ENCODE data around the gene CEP83.
"Not testable (repeated sequence)": the region's sequence is repeated elsewhere in the genome, so short reads cannot be mapped to it uniquely, and the experiment has no call there.

The CEP83 gene

GRCh38 chr12:94433744-94434143 is 25.9 kb downstream of the CEP83 start:
- no peak for DNase-seq

- DNase-seq: no peak
Measured at GRCh38 chr12:94430304-94430703, 29.4 kb downstream of the CEP83 start.

GRCh38 chr12:94429633-94430032 is 30.0 kb downstream of the CEP83 start:
- DNase-seq: peak; percentile 11

- DNase-seq: no peak
Measured at GRCh38 chr12:94429191-94429590, 30.5 kb downstream of the CEP83 start.

GRCh38 chr12:94427501-94428381 is 31.9 kb downstream of the CEP83 start:
- peak; percentile 74 for DNase-seq

GRCh38 chr12:94426049-94426448 is 33.6 kb downstream of the CEP83 start:
- DNase-seq: no peak

GRCh38 chr12:94424830-94425229 is 34.8 kb downstream of the CEP83 start:
- DNase-seq: peak; percentile 43

- no peak for DNase-seq
Measured at GRCh38 chr12:94421868-94422740, 37.6 kb downstream of the CEP83 start.

GRCh38 chr12:94418517-94418916 is 41.1 kb downstream of the CEP83 start:
- no peak for DNase-seq

- DNase-seq: no peak
Measured at GRCh38 chr12:94416613-94417012, 43.1 kb downstream of the CEP83 start.

- DNase-seq: no peak
Measured at GRCh38 chr12:94415066-94415465, 44.6 kb downstream of the CEP83 start.

- DNase-seq: no peak
Measured at GRCh38 chr12:94405413-94406116, 54.1 kb downstream of the CEP83 start.

- DNase-seq: no peak
Measured at GRCh38 chr12:94404854-94405253, 54.8 kb downstream of the CEP83 start.

GRCh38 chr12:94401326-94401725 is 58.3 kb downstream of the CEP83 start:
- DNase-seq: peak; percentile 38

- not testable (repeated sequence) for DNase-seq
Measured at GRCh38 chr12:94398685-94399084, 61.0 kb downstream of the CEP83 start.

- no peak for DNase-seq
Measured at GRCh38 chr12:94397401-94397800, 62.3 kb downstream of the CEP83 start.

- not testable (repeated sequence) for DNase-seq
Measured at GRCh38 chr12:94396014-94396413, 63.7 kb downstream of the CEP83 start.

GRCh38 chr12:94390130-94390485 is 69.6 kb downstream of the CEP83 start:
- DNase-seq: no peak

GRCh38 chr12:94389482-94390129 is 70.1 kb downstream of the CEP83 start:
- not testable (repeated sequence) for DNase-seq

GRCh38 chr12:94386422-94386821 is 73.2 kb downstream of the CEP83 start:
- peak; percentile 7 for DNase-seq

- no peak for DNase-seq
Measured at GRCh38 chr12:94384030-94384429, 75.6 kb downstream of the CEP83 start.

GRCh38 chr12:94380507-94380906 is 79.2 kb downstream of the CEP83 start:
- DNase-seq: no peak

Measured in fibroblast of skin of back (primary cell).